Epithelial cell of umbilical artery (primary cell): Measurements from ENCODE around the gene TERB1. TPM values are rescaled to one million over a fixed set of nuclear protein-coding genes. Genes with fewer than 3 reads are reported as not detected.

Experiments used
- total RNA-seq: library from RNA; depleted of rRNA; stranded (reverse); fragments of >200 nt; gene quantifications from 2 replicates; pipeline ENCODE4 v1.2.3, GENCODE V29; 2014

TERB1 gene, protein sequence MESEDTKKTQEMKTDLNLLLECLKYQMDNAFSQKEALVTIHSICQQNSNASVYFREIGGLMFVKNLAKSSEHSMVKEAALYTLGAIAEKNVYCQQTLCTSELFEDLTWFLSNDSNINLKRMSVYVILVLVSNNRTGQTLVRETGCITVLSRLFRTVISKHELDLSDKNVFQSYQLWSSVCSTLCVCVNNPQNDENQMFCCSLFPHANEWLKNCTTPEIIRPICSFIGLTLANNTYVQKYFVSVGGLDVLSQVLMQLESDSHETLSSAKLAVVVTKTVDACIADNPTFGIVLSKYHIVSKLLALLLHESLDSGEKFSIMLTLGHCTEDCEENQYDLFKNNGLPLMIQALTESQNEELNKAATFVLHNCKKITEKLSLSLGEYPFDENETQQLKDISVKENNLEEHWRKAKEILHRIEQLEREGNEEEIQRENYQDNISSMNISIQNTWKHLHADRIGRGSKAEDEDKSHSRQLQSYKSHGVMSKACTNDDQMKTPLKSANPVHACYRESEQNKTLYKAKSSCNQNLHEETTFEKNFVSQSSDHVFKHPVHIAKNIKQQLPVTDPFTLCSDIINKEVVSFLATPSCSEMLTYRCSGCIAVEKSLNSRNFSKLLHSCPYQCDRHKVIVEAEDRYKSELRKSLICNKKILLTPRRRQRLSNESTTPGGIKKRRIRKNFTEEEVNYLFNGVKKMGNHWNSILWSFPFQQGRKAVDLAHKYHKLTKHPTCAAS
- total RNA-seq = not detected in 2 replicates

GRCh38 chr16:66801320-66802105 lies at the start of gene TERB1:
Gene TERB1, minus strand, starts transcription at chr16:66801584. Its CDS starts 4,786 bp downstream, at chr16:66796798.

DNA sequence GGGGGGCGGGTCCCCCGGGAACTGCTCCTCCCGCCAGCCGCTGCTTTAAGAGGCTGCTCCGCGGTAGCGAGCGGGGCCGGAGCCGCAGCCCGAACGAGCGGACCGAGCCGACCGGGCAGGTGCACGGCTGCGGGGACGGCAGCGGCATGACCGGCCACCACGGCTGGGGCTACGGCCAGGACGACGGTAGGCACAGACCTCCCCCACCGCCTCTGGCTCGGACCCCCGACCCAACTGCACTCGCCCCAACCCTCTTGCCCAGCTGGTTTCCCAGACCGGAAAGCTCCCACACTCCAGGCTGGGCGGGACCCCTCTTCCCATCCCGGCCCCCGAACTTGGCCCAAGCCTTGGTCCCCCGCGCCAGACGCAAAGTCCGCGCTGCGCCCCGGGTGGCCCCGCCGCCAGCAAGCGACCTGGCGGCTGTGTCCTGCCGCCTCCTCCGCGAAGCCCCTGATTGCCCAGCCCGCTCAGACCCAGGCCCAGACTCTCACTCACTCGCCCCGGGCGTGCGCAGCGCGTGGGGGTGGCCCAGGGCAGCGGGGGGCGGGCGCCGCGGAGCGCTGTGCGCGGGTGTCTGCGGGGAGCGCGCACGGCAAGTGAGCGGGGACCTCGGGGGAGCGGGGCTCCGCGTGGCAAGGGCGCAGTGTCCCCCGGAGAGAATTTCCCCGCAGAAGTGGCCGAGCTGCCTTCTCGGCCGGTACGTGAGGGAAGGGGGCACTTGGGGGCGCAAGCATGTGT lies 43.1 kb upstream of the TERB1 start, which contains the start of gene CA7:
CA7 (plus strand) TSS at position 73 of the 738 bp plus-strand sequence; CDS start at position 147, 74 bp downstream.

GRCh38 chr16:66830422-66831404 lies 29.3 kb upstream of the TERB1 start, which contains the start of gene NAE1:
Gene NAE1, minus strand, starts transcription at chr16:66830976. Its CDS starts 77 bp downstream, at chr16:66830899.

DNA sequence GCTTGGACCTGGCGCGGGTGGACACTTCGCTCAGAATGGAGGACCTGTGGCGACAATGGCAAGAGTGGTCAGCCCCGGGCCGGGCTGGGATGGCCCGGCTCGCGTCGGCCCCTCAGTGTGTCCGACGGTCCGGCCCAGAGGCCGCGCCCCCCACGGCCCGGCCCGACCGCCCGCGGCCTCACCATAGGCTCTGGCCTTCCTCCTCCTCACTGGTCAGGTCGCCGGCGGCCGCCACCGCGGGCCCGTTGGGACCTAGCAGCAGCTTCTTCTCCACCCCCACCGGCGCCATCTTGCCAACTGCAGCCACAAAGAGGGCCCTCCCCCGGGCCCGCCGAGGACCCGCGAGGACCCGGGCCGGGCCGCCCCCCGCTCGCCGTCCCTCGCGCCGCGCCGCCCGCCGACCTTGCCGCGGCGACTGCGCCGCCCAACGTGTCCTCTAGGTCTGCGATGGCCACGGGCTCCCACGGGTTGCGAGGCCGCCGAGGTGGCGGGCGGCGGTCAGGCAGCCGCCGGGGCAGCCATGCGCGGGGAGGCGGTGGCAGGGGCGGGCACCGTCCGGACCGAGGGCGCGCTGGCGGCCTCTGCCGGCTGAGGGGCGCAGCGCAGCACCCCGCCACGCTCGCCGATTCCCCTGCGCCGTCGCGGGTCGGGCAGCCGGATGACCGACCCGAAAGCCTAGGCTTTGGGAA lies 49.9 kb downstream of the TERB1 start, which contains the start of gene DYNC1LI2:
DYNC1LI2 (minus strand) TSS at position 307 of the 689 bp plus-strand sequence; CDS start at position 289, 18 bp downstream.

Other genes with a start within 250 kb of the TERB1 start
- gene CKLF, start 249.0 kb downstream of the TERB1 start, total RNA-seq = 118 and 121 TPM in 2 replicates
- gene CMTM1, start 235.1 kb downstream of the TERB1 start, total RNA-seq = 0.32 and 0.91 TPM in 2 replicates
- gene CMTM2, start 222.1 kb downstream of the TERB1 start, total RNA-seq = not detected in 2 replicates
- 14.7 and 18.8 TPM in 2 replicates for gene CMTM3, start 196.9 kb downstream of the TERB1 start, total RNA-seq
- 9.3 and 10.4 TPM in 2 replicates for gene CMTM4, start 104.8 kb downstream of the TERB1 start, total RNA-seq
- gene DYNC1LI2, start 50.0 kb downstream of the TERB1 start, total RNA-seq = 121 and 163 TPM in 2 replicates
- 93.2 and 94.8 TPM in 2 replicates for gene NAE1, start 29.4 kb upstream of the TERB1 start, total RNA-seq
- not detected in 2 replicates for gene CA7, start 42.8 kb upstream of the TERB1 start, total RNA-seq
- 5.2 and 19.8 TPM in 2 replicates for gene PDP2, start 78.9 kb upstream of the TERB1 start, total RNA-seq
- gene CDH16, start 117.3 kb upstream of the TERB1 start, total RNA-seq = not detected in 2 replicates
- 0.65 and 1.5 TPM in 2 replicates for gene RRAD, start 124.0 kb upstream of the TERB1 start, total RNA-seq
- 169 and 285 TPM in 2 replicates for gene CIAO2B, start 132.8 kb upstream of the TERB1 start, total RNA-seq
- 12.0 and 17.5 TPM in 2 replicates for gene CES2, start 133.9 kb upstream of the TERB1 start, total RNA-seq
- gene CES3, start 159.7 kb upstream of the TERB1 start, total RNA-seq = not detected in 2 replicates
- gene CES4A, start 187.0 kb upstream of the TERB1 start, total RNA-seq = 0.65 and 0.91 TPM in 2 replicates
- gene CBFB, start 227.6 kb upstream of the TERB1 start, total RNA-seq = 143 and 146 TPM in 2 replicates